ENCODE measurements around the gene SMIM41.

DNA sequence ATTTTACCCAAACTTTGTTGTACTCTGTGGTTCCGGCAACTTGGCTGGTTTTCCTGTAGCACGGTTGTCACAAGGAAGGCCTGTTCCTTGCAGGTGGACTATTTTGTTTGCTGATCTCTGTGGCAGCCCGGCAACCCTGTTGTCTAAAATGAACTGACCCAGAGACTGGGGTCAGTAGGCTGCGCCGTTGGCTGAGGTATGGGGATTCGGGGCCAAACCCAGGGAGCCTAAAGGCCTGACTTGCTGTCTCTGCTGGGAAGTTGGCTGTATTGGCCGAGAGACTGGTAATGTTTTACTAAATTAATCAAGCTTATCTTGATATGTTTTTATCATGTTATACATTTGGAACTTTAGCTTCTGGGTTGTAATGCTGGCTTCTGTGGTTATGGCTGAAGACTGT is 13.8 kb downstream of the SMIM41 start:
- TF ChIP-seq, protein P1, sequence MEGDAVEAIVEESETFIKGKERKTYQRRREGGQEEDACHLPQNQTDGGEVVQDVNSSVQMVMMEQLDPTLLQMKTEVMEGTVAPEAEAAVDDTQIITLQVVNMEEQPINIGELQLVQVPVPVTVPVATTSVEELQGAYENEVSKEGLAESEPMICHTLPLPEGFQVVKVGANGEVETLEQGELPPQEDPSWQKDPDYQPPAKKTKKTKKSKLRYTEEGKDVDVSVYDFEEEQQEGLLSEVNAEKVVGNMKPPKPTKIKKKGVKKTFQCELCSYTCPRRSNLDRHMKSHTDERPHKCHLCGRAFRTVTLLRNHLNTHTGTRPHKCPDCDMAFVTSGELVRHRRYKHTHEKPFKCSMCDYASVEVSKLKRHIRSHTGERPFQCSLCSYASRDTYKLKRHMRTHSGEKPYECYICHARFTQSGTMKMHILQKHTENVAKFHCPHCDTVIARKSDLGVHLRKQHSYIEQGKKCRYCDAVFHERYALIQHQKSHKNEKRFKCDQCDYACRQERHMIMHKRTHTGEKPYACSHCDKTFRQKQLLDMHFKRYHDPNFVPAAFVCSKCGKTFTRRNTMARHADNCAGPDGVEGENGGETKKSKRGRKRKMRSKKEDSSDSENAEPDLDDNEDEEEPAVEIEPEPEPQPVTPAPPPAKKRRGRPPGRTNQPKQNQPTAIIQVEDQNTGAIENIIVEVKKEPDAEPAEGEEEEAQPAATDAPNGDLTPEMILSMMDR (conservative IDR thresholded peaks at IDR 0.05; ENCODE audit: low read length), result no peak
- TF ChIP-seq EZH2phosphoT487 (IDR thresholded peaks at IDR 0.05; ENCODE audit: borderline replicate concordance), result no peak
